CD4-positive, alpha-beta T cell treated with Interleukin-6 for 4 hours (primary cell): ENCODE measurements around the gene SLC22A6.

Experiments
- DNase-seq: peaks from one replicate; pipeline ENCODE4 v3.0.0-alpha.2; 2020; ENCODE audit warnings: mixed read lengths

SLC22A6 gene

GRCh38 chr11:62930157-62930556 lies 54.6 kb downstream of the SLC22A6 start:
- DNase-seq = no peak

- DNase-seq = no peak
Measured at GRCh38 chr11:62928011-62928410, 56.8 kb downstream of the SLC22A6 start.

- no peak for DNase-seq
Measured at GRCh38 chr11:62926680-62927455, 57.9 kb downstream of the SLC22A6 start.
